ENCODE measurements around the gene ESAM. TPM values are rescaled to one million over a fixed set of nuclear protein-coding genes. Genes with fewer than 3 reads are reported as not detected.

Gene ESAM
- total RNA-seq, 1 experiment from 2014 or later: 10.4 TPM

GRCh38 chr11:124761301-124762104 is 587 bp downstream of the ESAM start:
- ChIA-PET CTCF (interaction anchor here (2.8 kb wide), 1 partner anchor 75 kb away, joined by 50 read pairs; no protein-coding TSS in a partner anchor), POLR2A (ENCODE audit: unreplicated experiment) (no interaction called here)
- Histone ChIP-seq H3K79me2 (ENCODE audit: low read length) (no peaks in the 10 kb centered on the region), H3K27me3 (ENCODE audit: low read length) (no peaks in the 10 kb centered on the region), H3K36me3 (ENCODE audit: low read depth, low read length) (no peaks in the 10 kb centered on the region; the same call in 1 of the 2 replicates), H3K4me2 (ENCODE audit: low read length) (peak overlapping the region; percentile 100), H3K27ac (ENCODE audit: low read length) (no peak overlapping the region), H3K9me2 (replicated peaks; ENCODE audit: low read length) (no peaks in the 10 kb centered on the region), H3K9ac (ENCODE audit: low read length) (no peak overlapping the region), H3F3A (ENCODE audit: low read length, unreplicated experiment) (peaks cover 15% of the 10 kb centered on the region), H3K4me3 (ENCODE audit: low read length) (peak overlapping the region; percentile 91), H3K9me3 (ENCODE audit: low read length) (no peaks in the 10 kb centered on the region), H4K20me1 (ENCODE audit: low read length) (no peaks in the 10 kb centered on the region; the same call in 1 of the 2 replicates), H2AFZ (ENCODE audit: low read length) (peak overlapping the region; percentile 97; the same call in 1 of the 2 replicates), H3K4me1 (ENCODE audit: insufficient read depth, low read length) (peaks cover 27% of the 10 kb centered on the region)
- ATAC-seq (no peak), DNase-seq (no peak)
- intact Hi-C loops (cut with micrococcal nuclease): loop anchor here (1.0 to 2.0 kb wide), 2 partner anchors 15 to 87 kb away; no protein-coding TSS in a partner anchor
- BruUV-seq (replicated peaks): TSS peak; percentile 20
- TF ChIP-seq EZH2phosphoT487 (IDR thresholded peaks at IDR 0.05; ENCODE audit: borderline replicate concordance, low read length) (no peak), CTCF (conservative IDR thresholded peaks at IDR 0.05; ENCODE audit: low read depth, low read length) (no peak), EZH2 (IDR thresholded peaks at IDR 0.05; ENCODE audit: low read length, unreplicated experiment) (no peak)

GRCh38 chr11:124760806-124761205 is 1.3 kb downstream of the ESAM start:
- POLR2A ChIA-PET (ENCODE audit: unreplicated experiment): no interaction called here
- H3K36me3 ChIP-seq (ENCODE audit: low read depth, low read length): no peaks in the 10 kb centered on the region; the same call in 1 of the 2 replicates
- no peak overlapping the region for H2AFZ ChIP-seq (ENCODE audit: low read length)
- BruUV-seq (replicated peaks): no TSS peak
- CTCF ChIA-PET: no interaction called here
- H4K20me1 ChIP-seq (ENCODE audit: low read length): no peaks in the 10 kb centered on the region; the same call in 1 of the 2 replicates
- no peaks in the 10 kb centered on the region for H3K9me3 ChIP-seq (ENCODE audit: low read length)
- TF ChIP-seq CTCF (conservative IDR thresholded peaks at IDR 0.05; ENCODE audit: low read depth, low read length) (no peak), EZH2 (IDR thresholded peaks at IDR 0.05; ENCODE audit: low read length, unreplicated experiment) (no peak), EZH2phosphoT487 (IDR thresholded peaks at IDR 0.05; ENCODE audit: borderline replicate concordance, low read length) (no peak)
- peaks cover 15% of the 10 kb centered on the region for H3F3A ChIP-seq (ENCODE audit: low read length, unreplicated experiment)
- H3K79me2 ChIP-seq (ENCODE audit: low read length): no peaks in the 10 kb centered on the region
- H3K4me1 ChIP-seq (ENCODE audit: insufficient read depth, low read length): peaks cover 27% of the 10 kb centered on the region
- H3K9ac ChIP-seq (ENCODE audit: low read length): no peak overlapping the region
- intact Hi-C loops (cut with micrococcal nuclease): no loop called here
- no peaks in the 10 kb centered on the region for H3K27me3 ChIP-seq (ENCODE audit: low read length)
- no peak overlapping the region for H3K4me3 ChIP-seq (ENCODE audit: low read length)
- H3K27ac ChIP-seq (ENCODE audit: low read length): no peak overlapping the region
- ATAC-seq (no peak), DNase-seq (no peak)
- no peaks in the 10 kb centered on the region for H3K9me2 ChIP-seq (replicated peaks; ENCODE audit: low read length)
- H3K4me2 ChIP-seq (ENCODE audit: low read length): no peak overlapping the region

GRCh38 chr11:124760205-124760652 is 1.9 kb downstream of the ESAM start:
- ChIA-PET POLR2A (ENCODE audit: unreplicated experiment) (interaction anchor here (0.5 kb wide), 1 partner anchor 77 kb away, joined by 5 read pairs; no protein-coding TSS in a partner anchor), CTCF (no interaction called here)
- Histone ChIP-seq H3K36me3 (ENCODE audit: low read depth, low read length) (no peaks in the 10 kb centered on the region; the same call in 1 of the 2 replicates), H3K79me2 (ENCODE audit: low read length) (no peaks in the 10 kb centered on the region), H3K9me2 (replicated peaks; ENCODE audit: low read length) (no peaks in the 10 kb centered on the region), H3K27ac (ENCODE audit: low read length) (no peak overlapping the region), H3F3A (ENCODE audit: low read length, unreplicated experiment) (peaks cover 15% of the 10 kb centered on the region), H3K9me3 (ENCODE audit: low read length) (no peaks in the 10 kb centered on the region), H3K4me1 (ENCODE audit: insufficient read depth, low read length) (peaks cover 27% of the 10 kb centered on the region), H4K20me1 (ENCODE audit: low read length) (no peaks in the 10 kb centered on the region; the same call in 1 of the 2 replicates), H3K4me3 (ENCODE audit: low read length) (no peak overlapping the region), H3K9ac (ENCODE audit: low read length) (no peak overlapping the region), H3K4me2 (ENCODE audit: low read length) (no peak overlapping the region), H3K27me3 (ENCODE audit: low read length) (no peaks in the 10 kb centered on the region), H2AFZ (ENCODE audit: low read length) (no peak overlapping the region)
- intact Hi-C loops (cut with micrococcal nuclease): no loop called here
- ATAC-seq (no peak), DNase-seq (no peak)
- BruUV-seq (replicated peaks): no TSS peak
- TF ChIP-seq CTCF (conservative IDR thresholded peaks at IDR 0.05; ENCODE audit: low read depth, low read length) (no peak), EZH2phosphoT487 (IDR thresholded peaks at IDR 0.05; ENCODE audit: borderline replicate concordance, low read length) (no peak), EZH2 (IDR thresholded peaks at IDR 0.05; ENCODE audit: low read length, unreplicated experiment) (no peak)

Data from PC-3 (cell line).